ENCODE measurements around the gene GPR75.
"Not testable (repeated sequence)": the region's sequence is repeated elsewhere in the genome, so short reads cannot be mapped to it uniquely, and the experiment has no call there.

GPR75 gene

DNA sequence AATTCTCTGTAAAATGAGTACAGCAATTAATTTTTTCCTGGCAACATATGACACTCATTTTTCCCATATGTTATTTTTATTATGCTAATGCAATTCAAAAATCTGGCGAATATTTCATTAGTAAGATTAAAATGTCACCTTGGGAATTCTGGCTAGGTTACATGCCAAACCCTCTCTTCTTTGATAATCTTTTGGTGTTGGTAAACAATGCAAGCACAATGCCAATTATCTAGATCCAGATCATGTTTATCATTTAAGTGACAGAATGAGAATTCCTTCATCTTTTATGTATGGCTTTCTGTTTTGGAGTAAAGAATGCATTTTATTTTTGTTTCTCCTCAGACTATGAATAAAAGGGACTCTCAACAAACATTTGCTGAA is 33.7 kb downstream of the GPR75 start:
- no peaks in the 10 kb centered on the region for H3K27me3 ChIP-seq (ENCODE audit: control insufficient read depth in 1 of 2, insufficient read depth in 2 of 2, low read length in 2 of 2)
- H3K9ac ChIP-seq (ENCODE audit: low read length): no peak overlapping the region
- H3K27ac ChIP-seq (ENCODE audit: low read depth, low read length): no peak overlapping the region
- no peaks in the 10 kb centered on the region for H3K9me3 ChIP-seq (ENCODE audit: low read length)
- no peak overlapping the region for H3K4me3 ChIP-seq (ENCODE audit: low read depth in 1 of 2, low read length in 2 of 2)
- no peaks in the 10 kb centered on the region for H3K36me3 ChIP-seq (ENCODE audit: insufficient read depth, low read length)
- H3K4me1 ChIP-seq (ENCODE audit: insufficient read depth, low read length): no peaks in the 10 kb centered on the region

DNA sequence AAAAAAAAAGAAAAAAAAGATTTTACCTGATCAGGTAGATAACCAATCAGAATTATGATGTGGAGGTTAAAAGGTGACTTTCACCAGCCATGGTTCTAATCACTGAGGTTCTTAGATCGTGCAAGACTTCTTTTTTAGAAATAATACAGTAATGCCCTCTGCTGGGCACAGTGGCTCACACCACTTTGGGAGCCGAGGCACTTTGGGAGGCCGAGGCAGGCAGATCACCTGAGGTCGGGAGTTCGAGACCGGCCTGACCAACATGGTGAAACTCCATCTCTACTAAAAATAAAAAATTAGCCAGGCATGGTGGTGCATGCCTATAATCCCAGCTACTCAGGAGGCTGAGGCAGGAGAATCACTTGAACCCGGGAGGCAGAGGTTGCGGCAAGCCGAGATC is 36.1 kb downstream of the GPR75 start:
- H3K27me3 ChIP-seq (ENCODE audit: control insufficient read depth in 1 of 2, insufficient read depth in 2 of 2, low read length in 2 of 2); H3K27ac ChIP-seq (ENCODE audit: low read depth, low read length); H3K9me3 ChIP-seq (ENCODE audit: low read length); H3K4me3 ChIP-seq (ENCODE audit: low read depth in 1 of 2, low read length in 2 of 2); H3K4me1 ChIP-seq (ENCODE audit: insufficient read depth, low read length); H3K9ac ChIP-seq (ENCODE audit: low read length): not testable (repeated sequence)
- peaks cover 16% of the 10 kb centered on the region for H3K36me3 ChIP-seq (ENCODE audit: insufficient read depth, low read length)

DNA sequence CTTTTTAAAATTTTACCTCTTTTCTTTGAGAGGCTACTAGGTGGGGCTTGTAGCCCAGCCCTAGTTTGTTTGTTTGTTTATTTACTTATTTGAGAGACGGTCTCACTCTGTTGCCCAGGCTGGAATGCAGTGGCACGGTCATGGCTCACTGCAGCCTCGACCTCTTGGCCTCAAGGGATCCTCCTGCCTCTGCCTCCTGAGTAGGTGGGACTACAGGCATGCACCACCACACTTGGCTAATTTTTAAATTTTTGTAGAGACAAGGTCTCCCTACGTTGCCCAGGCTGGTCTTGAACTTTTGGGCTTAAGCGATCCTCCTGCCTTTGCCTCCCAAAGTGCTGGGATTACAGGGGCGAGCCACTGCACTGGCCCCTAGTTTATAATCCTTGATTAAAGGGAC is 38.0 kb downstream of the GPR75 start:
- H3K9me3 ChIP-seq (ENCODE audit: low read length): no peaks in the 10 kb centered on the region
- no peaks in the 10 kb centered on the region for H3K27me3 ChIP-seq (ENCODE audit: control insufficient read depth in 1 of 2, insufficient read depth in 2 of 2, low read length in 2 of 2)
- H3K9ac ChIP-seq (ENCODE audit: low read length): no peak overlapping the region
- H3K4me3 ChIP-seq (ENCODE audit: low read depth in 1 of 2, low read length in 2 of 2): no peak overlapping the region
- no peak overlapping the region for H3K27ac ChIP-seq (ENCODE audit: low read depth, low read length)
- no peaks in the 10 kb centered on the region for H3K4me1 ChIP-seq (ENCODE audit: insufficient read depth, low read length)
- peaks cover 25% of the 10 kb centered on the region for H3K36me3 ChIP-seq (ENCODE audit: insufficient read depth, low read length)

DNA sequence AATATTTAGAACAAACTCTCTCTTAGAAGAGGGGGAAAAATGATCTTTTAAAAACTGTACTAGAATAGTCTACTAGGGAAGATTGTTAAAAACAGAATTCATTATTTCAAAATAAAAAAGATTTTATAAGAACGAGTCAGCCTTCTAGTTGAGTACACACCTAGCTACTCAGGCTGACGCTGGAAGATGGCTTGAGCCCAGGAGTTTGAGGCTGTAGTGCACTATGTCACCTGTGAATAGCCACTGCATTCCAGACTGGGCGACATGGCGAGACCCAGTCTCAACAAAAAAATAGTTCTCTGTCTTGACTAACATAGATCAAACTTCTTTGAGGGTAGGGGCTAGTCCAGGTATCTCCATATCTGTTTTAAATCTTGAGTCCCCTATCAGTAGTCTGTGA is 39.1 kb downstream of the GPR75 start:
- Histone ChIP-seq H3K27me3 (ENCODE audit: control insufficient read depth in 1 of 2, insufficient read depth in 2 of 2, low read length in 2 of 2) (no peaks in the 10 kb centered on the region), H3K4me3 (ENCODE audit: low read depth in 1 of 2, low read length in 2 of 2) (no peak overlapping the region), H3K27ac (ENCODE audit: low read depth, low read length) (no peak overlapping the region), H3K9me3 (ENCODE audit: low read length) (no peaks in the 10 kb centered on the region), H3K9ac (ENCODE audit: low read length) (no peak overlapping the region), H3K4me1 (ENCODE audit: insufficient read depth, low read length) (no peaks in the 10 kb centered on the region), H3K36me3 (ENCODE audit: insufficient read depth, low read length) (peaks cover 25% of the 10 kb centered on the region)

DNA sequence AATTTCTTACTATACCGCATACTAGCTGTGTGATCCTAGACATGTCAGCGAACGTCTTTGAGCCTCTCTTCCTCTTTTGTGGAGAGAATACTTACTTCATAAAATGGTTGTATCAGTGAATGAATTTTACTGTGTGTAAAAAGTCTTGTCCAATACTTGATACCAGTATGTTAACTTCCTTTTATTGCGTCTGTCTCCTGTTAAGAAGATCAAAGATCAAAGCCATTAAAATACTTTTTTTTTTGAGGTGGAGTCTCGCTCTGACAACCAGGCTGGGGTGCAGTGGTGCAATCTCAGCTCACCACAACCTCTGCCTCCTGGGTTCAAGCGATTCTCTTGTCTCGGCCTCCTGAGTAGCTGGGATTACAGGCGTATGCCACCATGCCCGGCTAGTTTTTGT is 39.7 kb downstream of the GPR75 start:
- no peaks in the 10 kb centered on the region for H3K27me3 ChIP-seq (ENCODE audit: control insufficient read depth in 1 of 2, insufficient read depth in 2 of 2, low read length in 2 of 2)

DNA sequence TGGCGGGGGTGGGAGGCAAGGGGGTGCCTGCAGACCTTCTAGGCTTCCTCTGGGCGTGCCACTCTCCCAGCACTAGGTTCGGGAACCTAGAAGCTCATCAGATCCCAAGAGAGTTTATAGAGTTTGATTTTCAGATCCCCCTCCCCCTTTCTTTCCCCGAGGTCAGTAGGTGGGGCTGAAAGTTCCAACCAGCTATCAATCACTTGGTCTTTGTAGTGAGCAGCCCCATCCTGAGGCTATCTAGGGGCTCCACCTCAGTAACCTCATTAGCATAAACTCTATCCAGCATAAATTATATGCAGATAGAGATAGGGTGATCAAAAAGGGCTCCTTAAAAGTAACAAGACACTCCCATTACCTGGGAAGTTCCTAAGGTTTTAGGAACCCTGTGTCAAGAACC is 40.1 kb downstream of the GPR75 start:
- Histone ChIP-seq H3K27ac (ENCODE audit: low read depth, low read length) (no peak overlapping the region), H3K9me3 (ENCODE audit: low read length) (no peaks in the 10 kb centered on the region), H3K36me3 (ENCODE audit: insufficient read depth, low read length) (peaks cover 25% of the 10 kb centered on the region), H3K9ac (ENCODE audit: low read length) (no peak overlapping the region), H3K4me1 (ENCODE audit: insufficient read depth, low read length) (no peaks in the 10 kb centered on the region), H3K4me3 (ENCODE audit: low read depth in 1 of 2, low read length in 2 of 2) (no peak overlapping the region), H3K27me3 (ENCODE audit: control insufficient read depth in 1 of 2, insufficient read depth in 2 of 2, low read length in 2 of 2) (no peaks in the 10 kb centered on the region)

More for the DNA sequence above, 39.7 kb downstream of the GPR75 start:
- Histone ChIP-seq H3K9me3 (ENCODE audit: low read length) (no peaks in the 10 kb centered on the region), H3K4me1 (ENCODE audit: insufficient read depth, low read length) (no peaks in the 10 kb centered on the region), H3K4me3 (ENCODE audit: low read depth in 1 of 2, low read length in 2 of 2) (no peak overlapping the region), H3K36me3 (ENCODE audit: insufficient read depth, low read length) (peaks cover 25% of the 10 kb centered on the region), H3K9ac (ENCODE audit: low read length) (no peak overlapping the region), H3K27ac (ENCODE audit: low read depth, low read length) (no peak overlapping the region)

DNA sequence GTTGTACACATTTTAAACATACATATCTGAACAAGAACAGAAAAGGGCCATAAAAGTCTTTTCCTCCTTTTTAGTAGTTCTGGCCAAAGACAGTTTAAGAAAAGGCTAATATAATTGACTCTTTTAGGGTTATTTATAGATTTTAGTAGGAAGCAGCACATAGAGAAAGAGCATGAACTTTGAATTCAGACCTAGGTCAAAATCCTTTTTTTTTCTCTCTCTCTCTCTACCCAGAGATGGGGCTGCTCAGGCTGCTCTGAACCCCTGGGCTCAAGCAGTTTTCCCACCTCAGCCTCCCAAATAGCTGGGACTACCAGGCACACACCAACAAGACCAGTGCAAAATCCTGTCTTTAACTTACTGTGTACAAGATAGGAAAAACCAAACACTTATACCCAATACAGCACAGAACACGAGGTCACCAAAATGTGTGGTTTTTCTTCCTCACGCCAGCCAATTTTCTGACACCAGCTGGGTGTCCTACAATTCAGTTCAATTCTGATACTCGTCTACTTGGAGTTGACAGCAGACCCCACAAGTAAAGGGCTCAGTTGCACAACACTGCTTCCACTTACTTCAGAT is 40.8 kb downstream of the GPR75 start:
- no peak overlapping the region for H3K27ac ChIP-seq (ENCODE audit: low read depth, low read length)
- H3K4me1 ChIP-seq (ENCODE audit: insufficient read depth, low read length): no peaks in the 10 kb centered on the region
- no peak overlapping the region for H3K4me3 ChIP-seq (ENCODE audit: low read depth in 1 of 2, low read length in 2 of 2)
- no peaks in the 10 kb centered on the region for H3K9me3 ChIP-seq (ENCODE audit: low read length)
- H3K9ac ChIP-seq (ENCODE audit: low read length): no peak overlapping the region
- H3K36me3 ChIP-seq (ENCODE audit: insufficient read depth, low read length): peaks cover 25% of the 10 kb centered on the region
- H3K27me3 ChIP-seq (ENCODE audit: control insufficient read depth in 1 of 2, insufficient read depth in 2 of 2, low read length in 2 of 2): no peaks in the 10 kb centered on the region

DNA sequence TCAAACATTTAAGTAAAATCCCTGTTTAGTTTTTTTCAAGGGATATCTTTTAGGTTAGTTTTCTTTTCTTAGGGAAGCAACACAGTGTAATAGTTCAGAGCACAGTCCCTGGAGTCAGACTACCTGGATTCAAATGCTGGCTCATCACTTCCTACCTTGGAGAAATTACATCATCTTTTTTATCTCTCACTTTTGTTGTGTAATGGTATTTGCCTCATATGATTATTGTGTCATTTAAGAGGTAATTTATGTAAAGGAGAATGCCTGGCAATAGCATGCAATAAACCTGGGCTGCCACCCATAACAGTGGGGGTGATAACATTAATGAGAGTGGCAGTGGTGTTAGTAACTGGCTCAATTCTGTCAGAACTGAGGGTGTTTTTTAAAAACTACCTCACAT is 46.6 kb downstream of the GPR75 start:
- no peaks in the 10 kb centered on the region for H3K27me3 ChIP-seq (ENCODE audit: control insufficient read depth in 1 of 2, insufficient read depth in 2 of 2, low read length in 2 of 2)
- peaks cover 47% of the 10 kb centered on the region for H3K36me3 ChIP-seq (ENCODE audit: insufficient read depth, low read length)
- no peaks in the 10 kb centered on the region for H3K4me1 ChIP-seq (ENCODE audit: insufficient read depth, low read length)
- H3K9ac ChIP-seq (ENCODE audit: low read length): no peak overlapping the region
- no peak overlapping the region for H3K4me3 ChIP-seq (ENCODE audit: low read depth in 1 of 2, low read length in 2 of 2)
- no peak overlapping the region for H3K27ac ChIP-seq (ENCODE audit: low read depth, low read length)
- no peaks in the 10 kb centered on the region for H3K9me3 ChIP-seq (ENCODE audit: low read length)

DNA sequence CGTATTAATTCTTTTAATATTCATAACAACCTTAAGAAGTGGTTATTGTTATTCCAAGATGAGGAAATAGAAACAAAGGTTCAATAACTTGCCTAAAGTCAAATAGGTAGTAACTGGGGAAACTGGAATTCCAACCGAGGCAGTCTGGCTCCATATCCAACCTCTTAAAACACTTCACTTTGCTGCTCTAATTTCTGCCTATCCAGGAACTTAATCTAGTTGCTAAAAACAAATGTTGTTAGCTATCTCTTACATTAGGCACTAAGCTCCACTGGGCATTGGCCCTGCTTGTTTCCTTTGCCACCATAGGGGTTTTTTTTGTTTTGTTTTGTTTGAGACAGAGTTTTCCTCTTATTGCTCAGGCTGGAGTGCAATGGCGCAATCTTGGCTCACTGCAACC is 48.2 kb downstream of the GPR75 start:
- no peak overlapping the region for H3K9ac ChIP-seq (ENCODE audit: low read length)
- no peaks in the 10 kb centered on the region for H3K9me3 ChIP-seq (ENCODE audit: low read length)
- no peak overlapping the region for H3K4me3 ChIP-seq (ENCODE audit: low read depth in 1 of 2, low read length in 2 of 2)
- H3K36me3 ChIP-seq (ENCODE audit: insufficient read depth, low read length): peaks cover 55% of the 10 kb centered on the region
- H3K27me3 ChIP-seq (ENCODE audit: control insufficient read depth in 1 of 2, insufficient read depth in 2 of 2, low read length in 2 of 2): no peaks in the 10 kb centered on the region
- H3K4me1 ChIP-seq (ENCODE audit: insufficient read depth, low read length): no peaks in the 10 kb centered on the region
- no peak overlapping the region for H3K27ac ChIP-seq (ENCODE audit: low read depth, low read length)
